ENCODE data around the gene DAZL. TPM values are rescaled to one million over a fixed set of nuclear protein-coding genes. Genes with fewer than 3 reads are reported as not detected.
A peak's percentile ranks its signal among the peaks of the same experiment; 100 is the strongest.

The DAZL gene
- polyA plus RNA-seq, 1 donor from 2014 or later = not detected

DNA sequence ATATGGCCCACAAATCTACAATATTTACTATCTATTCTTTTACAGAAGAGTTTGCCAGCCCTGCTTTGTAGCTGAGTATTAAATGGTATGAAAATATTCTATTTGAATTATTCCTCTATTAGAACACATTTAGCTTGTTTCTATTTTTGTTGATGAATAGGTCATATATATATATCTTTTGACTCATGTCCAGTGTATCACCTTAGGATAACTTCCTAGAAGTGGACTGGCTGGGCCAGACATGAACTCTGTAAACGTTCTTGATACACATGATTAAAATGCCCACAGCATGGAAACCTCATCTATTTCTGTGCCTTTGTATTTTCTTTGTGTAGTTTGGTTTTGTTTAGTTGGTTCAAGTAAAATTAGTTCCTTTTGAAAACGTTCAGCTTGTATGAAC, 37.1 kb downstream of the DAZL start:
- peaks cover 6% of the 10 kb centered on the region for H3K27me3 Mint-ChIP-seq
- H3K27ac Mint-ChIP-seq = no peak overlapping the region
- peaks cover 0 to 6% (median 2%) of the 10 kb centered on the region in 3 donors for H3K9me3 Mint-ChIP-seq
- H3K4me3 Mint-ChIP-seq = no peak overlapping the region
- no peaks in the 10 kb centered on the region for H3K4me1 Mint-ChIP-seq
- H3K36me3 Mint-ChIP-seq = no peaks in the 10 kb centered on the region

DNA sequence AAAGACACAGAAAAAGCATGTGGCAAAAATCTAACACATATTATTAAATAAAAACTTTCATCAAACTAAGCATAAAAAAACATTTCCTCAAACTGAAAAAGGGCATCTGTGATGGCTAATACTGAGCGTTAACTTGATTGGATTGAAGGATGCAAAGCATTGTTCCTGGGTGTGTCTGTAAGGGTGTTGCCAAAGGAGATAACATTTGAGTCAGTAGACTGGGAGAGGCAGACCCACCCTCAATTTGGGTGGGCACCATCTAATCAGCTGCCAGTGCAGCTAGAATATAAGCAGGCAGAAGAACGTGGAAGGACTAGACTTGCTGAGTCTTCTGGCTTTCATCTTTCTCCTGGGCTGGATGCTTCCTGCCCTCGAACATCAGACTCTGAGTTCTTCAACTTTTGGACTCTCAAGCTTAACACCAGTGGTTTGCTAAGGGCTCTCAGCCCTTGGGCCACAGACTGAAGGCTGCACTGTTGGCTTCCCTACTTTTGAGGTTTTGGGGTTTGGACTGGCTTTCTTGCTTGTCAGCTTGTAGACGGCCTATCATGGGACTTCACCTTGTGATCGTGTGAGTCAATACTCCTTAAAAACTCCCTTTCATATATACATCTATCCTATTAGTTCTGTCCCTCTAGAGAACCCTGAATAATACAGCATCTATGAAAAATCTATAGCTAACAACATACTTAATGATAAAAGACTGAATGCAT, 45.4 kb downstream of the DAZL start:
- Mint-ChIP-seq H3K36me3 (no peaks in the 10 kb centered on the region), H3K27me3 (no peaks in the 10 kb centered on the region), H3K4me1 (no peaks in the 10 kb centered on the region), H3K9me3 (peaks cover 0 to 6% (median 2%) of the 10 kb centered on the region in 3 donors), H3K4me3 (no peak overlapping the region), H3K27ac (no peak overlapping the region)

DNA sequence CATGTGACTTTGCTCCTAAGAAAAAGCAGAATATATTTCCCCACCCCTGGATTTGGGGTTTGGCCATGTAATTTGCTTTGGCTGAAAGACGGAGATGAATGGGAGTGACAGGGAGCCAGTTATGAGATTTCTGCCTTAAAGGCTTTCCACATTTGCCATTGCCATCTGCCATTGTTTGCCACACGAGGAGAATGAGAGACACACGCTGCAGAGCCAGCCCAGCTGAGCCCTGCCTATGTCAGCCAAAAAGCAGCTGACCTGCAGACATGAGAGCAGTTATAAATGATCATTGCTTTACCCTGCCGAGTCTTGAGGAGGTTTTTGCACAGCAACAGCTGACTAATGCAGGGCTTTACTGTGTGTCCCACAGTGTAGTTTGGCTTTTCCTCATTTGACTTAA, 51.1 kb downstream of the DAZL start:
- H3K4me1 Mint-ChIP-seq = no peaks in the 10 kb centered on the region
- H3K27ac Mint-ChIP-seq = no peak overlapping the region
- no peaks in the 10 kb centered on the region for H3K36me3 Mint-ChIP-seq
- no peak overlapping the region for H3K4me3 Mint-ChIP-seq
- H3K27me3 Mint-ChIP-seq = peaks cover 6% of the 10 kb centered on the region
- peaks cover 0 to 2% (median 0%) of the 10 kb centered on the region in 3 donors for H3K9me3 Mint-ChIP-seq

DNA sequence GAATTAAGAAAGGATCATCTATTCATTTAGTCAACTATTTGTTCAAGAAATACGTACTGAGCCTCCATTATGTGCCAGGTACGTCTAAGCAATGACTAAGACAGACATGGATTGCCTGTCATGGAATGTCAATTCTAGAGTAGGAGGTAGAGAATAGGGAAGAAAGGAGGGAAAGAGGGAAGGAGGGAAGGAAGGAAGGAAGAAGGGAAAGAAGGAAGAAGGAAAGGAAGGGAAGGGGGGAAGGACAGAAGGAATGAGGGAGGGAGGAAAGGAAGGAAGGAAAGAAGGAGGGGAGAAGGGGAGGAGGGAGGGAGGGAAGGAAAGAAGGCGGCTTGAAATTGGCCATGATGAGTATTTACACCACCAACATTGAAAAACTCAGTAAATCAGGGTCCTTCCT, 52.5 kb downstream of the DAZL start:
- Mint-ChIP-seq H3K27ac (no peak overlapping the region), H3K4me1 (no peaks in the 10 kb centered on the region), H3K9me3 (peaks cover 0 to 2% (median 0%) of the 10 kb centered on the region in 3 donors), H3K4me3 (no peak overlapping the region), H3K36me3 (peaks cover 1% of the 10 kb centered on the region), H3K27me3 (peaks cover 6% of the 10 kb centered on the region)

DNA sequence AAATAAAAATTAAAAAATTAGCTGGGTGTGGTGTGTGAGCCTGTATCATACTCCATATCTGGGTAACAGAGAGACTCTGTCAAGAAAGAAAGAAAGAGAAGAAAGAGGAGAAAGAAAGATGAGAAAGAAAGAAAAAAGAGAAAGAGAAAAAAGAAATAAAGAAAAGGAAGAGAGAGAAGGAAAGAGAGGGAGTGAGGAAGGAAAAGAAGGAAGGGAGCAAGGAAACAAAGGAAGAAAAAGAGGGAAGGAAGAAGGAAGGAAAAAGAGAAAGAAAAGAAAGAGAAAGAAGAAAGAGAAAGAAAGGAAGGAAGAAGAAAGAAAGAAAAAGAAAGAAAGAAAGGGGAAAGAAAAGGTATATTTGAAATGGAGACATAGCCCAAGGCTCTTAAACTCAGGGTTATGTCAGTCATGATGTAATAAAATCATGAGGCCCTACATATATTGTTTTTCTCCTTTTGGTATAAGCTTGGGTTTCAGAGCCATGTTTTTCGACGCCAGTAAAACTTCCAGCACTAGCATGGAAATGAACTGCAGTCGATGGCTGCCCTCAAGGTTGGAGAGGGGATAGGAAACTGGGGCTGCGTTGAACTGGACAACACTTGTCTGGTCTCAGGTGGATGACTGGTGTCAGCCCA, 53.8 kb downstream of the DAZL start:
- Mint-ChIP-seq H3K4me1 (peaks cover 0 to 2% (median 0%) of the 10 kb centered on the region in 3 donors), H3K9me3 (peaks cover 0 to 4% (median 0%) of the 10 kb centered on the region in 3 donors), H3K4me3 (no peak overlapping the region), H3K27ac (peak overlapping the region in 1 of 3 donors; percentile 51), H3K27me3 (peaks cover 6% of the 10 kb centered on the region), H3K36me3 (peaks cover 1% of the 10 kb centered on the region)

DNA sequence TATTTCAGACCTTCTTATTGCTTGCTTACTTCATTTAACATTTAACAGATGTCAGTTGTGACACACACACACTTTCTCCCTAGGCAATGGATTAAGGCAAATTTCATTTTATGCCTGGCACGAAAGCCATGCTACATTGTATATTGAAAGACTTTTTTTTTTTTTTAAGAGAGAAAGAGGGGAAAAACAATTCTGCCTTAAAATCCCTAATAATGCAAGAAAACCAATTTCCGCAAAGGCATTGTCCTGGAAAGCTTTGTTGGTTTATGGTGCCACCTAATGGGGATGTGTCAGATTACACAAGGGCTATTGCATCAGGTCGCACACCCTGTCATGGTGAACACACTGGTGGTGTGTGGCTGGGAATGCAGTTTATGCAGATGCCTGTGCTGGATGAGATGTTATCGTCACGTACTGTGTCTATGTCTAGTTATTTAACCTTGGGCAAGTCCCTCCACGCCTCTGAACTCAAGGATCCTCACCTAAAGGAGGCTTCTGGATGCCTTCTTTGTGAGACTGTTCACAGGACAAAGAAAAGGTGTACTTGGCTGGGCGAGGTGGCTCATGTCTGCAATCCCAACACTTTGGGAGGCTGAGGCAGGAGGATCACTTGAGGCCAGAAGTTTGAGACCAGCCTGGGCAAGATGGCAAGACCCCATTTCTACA, 54.4 kb downstream of the DAZL start:
- peaks cover 0 to 4% (median 0%) of the 10 kb centered on the region in 3 donors for H3K9me3 Mint-ChIP-seq
- H3K27me3 Mint-ChIP-seq = peaks cover 6% of the 10 kb centered on the region
- H3K36me3 Mint-ChIP-seq = peaks cover 1% of the 10 kb centered on the region
- H3K27ac Mint-ChIP-seq = peak overlapping the region in 1 of 3 donors; percentile 51
- no peak overlapping the region for H3K4me3 Mint-ChIP-seq
- H3K4me1 Mint-ChIP-seq = peaks cover 0 to 2% (median 0%) of the 10 kb centered on the region in 3 donors

DNA sequence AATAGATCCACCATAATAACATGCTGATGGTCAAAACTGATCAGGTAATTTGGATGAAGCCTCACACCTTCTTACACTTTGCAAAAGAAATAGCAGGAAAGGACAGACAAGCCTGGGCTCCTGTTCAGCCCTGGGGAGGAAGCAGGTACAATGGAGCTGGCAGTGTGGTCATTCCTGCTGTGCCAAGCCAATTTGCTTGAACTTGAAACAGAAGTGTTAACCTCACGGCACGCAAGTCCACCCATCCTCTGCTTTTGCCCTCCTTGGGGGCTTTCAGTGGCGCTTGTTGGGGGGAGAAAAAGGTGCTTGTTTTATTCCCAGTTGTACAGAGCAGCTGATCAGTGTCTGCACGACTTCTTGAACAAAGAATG, 54.9 kb downstream of the DAZL start:
- H3K27ac Mint-ChIP-seq = no peak overlapping the region
- peaks cover 1% of the 10 kb centered on the region for H3K36me3 Mint-ChIP-seq
- peaks cover 0 to 2% (median 0%) of the 10 kb centered on the region in 3 donors for H3K4me1 Mint-ChIP-seq
- no peak overlapping the region for H3K4me3 Mint-ChIP-seq
- peaks cover 6% of the 10 kb centered on the region for H3K27me3 Mint-ChIP-seq
- H3K9me3 Mint-ChIP-seq = peaks cover 0 to 4% (median 0%) of the 10 kb centered on the region in 3 donors

DNA sequence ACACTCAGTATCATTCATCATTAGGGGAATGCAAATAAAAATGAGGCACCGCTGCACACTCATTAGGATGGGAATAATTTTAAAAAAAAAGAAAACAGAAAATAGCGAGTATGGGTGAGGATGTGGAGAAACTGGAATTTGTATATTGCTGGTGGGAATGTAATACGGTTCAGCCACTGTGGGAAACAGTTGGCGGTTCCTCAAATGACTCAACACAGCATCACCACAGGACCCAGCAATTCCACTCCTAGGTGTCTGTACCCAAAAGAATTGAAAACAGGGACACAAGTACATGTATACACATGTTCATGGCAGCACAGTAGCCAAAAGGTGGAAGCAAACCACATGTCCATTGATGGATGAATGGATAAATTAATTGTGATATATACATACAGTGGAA, 56.5 kb downstream of the DAZL start:
- peaks cover 0 to 2% (median 0%) of the 10 kb centered on the region in 3 donors for H3K4me1 Mint-ChIP-seq
- H3K27ac Mint-ChIP-seq = no peak overlapping the region
- H3K9me3 Mint-ChIP-seq = peaks cover 0 to 4% (median 0%) of the 10 kb centered on the region in 3 donors
- no peak overlapping the region for H3K4me3 Mint-ChIP-seq
- peaks cover 5% of the 10 kb centered on the region for H3K27me3 Mint-ChIP-seq
- H3K36me3 Mint-ChIP-seq = peaks cover 1% of the 10 kb centered on the region

DNA sequence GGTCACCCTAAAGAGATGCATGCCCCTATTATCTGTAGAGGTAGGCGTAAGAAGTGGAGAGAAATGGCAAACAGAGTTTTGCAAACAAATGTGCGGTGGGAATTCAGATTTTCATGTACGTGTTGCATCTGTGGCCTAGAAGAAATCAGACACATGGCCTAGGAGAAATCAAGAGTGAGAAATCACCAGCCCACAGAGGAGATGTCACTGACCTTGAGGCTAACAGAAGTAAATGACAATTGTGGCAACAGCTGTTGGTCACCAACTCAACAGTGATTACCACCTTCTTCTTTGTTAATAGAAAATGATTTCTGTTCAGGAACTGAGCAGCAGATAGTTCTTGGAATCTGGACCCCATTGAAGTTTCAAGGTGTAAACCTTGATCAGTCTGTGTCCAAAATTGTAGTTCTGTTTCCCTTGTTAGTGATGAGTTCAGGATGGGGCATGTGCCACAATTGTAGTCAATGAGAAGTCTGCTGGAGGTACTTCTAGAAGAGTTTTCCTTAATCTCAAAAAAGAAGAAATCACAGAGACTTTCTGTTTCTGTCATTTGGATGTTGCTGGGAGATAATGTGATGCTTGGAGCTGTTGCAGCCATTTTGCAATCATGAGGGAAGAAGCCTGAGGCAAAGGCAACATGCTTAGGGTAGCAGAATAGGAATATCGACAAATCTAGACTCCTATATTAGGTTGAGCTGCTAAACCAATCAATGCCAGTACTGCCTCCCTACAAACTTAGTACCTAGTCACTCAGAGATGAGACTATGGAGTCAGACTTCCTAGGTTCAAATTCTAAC, 57.5 kb downstream of the DAZL start:
- Mint-ChIP-seq H3K4me1 (peaks cover 0 to 2% (median 0%) of the 10 kb centered on the region in 3 donors), H3K4me3 (no peak overlapping the region), H3K27me3 (peaks cover 5% of the 10 kb centered on the region), H3K27ac (no peak overlapping the region), H3K9me3 (peaks cover 0 to 2% (median 0%) of the 10 kb centered on the region in 3 donors), H3K36me3 (peaks cover 1% of the 10 kb centered on the region)

DNA sequence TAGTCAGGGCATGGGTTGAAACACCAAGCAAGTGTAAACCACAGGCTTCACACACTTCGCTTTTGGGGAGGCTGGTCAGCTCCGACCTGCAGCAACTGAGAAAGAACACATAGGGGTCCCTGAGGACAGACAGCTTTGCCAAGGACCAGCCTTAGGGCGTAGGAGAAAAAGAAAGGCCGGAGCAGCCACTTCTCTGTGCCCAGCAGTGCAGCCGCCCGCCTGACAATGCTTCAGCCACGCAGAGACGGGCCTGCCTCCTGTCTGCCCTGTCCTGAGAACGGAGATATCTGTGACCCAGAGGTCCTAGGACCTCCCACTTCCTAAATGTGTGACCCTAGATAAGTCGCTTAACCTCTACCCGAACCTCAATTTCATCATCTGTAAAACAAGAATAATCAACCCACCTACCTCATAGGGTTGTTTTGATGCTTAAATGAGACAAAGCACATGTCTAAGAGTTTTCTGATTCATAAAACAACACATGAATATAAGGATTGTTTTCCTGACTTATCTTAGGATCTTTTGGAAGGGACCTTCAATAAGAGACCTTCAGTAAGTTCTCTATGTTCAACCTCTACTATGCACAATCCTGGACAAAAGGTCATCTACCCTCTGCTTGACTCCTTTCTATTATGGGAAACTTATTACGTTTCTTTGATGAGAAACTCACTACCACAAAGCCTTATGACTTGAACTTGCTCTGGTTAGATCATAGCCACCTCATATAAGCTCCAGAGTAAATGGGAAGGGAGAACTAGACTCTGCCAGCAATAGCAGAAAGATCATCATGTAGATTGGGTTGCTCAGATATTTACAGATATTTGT, 58.8 kb downstream of the DAZL start:
- Mint-ChIP-seq H3K36me3 (peaks cover 1% of the 10 kb centered on the region), H3K4me1 (peaks cover 0 to 2% (median 0%) of the 10 kb centered on the region in 3 donors), H3K9me3 (peaks cover 0 to 2% (median 0%) of the 10 kb centered on the region in 3 donors), H3K27ac (peak overlapping the region in 1 of 3 donors; percentile 25), H3K4me3 (no peak overlapping the region), H3K27me3 (peaks cover 3% of the 10 kb centered on the region)

DNA sequence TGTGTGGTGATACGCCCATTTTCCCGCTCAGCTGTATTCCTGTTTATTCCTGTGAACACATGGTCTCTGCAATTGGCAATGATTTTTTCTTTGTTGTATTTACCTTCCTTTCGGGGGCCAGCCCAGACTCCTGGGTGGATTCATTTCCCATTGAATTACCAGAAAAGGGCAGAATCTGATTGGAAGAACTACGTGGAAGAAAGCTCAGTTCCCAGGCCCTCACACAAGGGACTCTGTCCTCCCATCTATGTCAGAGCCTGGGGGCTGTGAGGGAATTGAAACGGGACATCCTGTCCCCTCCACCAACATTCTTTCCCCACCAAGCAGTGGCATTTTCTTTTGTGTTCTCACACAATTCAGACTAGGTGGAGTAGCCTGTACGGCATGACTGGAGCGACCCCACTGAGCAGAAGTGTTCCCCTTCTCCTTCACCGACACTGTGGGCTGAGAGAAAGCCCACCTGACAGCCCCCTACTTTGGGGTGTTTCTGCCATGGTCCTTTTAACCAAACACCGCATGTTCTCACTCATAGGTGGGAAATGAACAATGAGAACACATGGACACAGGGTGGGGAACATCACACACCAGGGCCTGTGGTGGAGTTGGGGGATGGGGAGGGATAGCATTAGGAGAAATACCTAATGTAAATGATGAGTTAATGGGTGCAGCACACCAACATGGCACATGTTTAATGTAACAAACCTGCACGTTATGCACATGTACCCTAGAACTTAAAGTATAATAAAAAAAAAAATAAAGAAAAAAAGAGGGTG, 59.6 kb downstream of the DAZL start:
- H3K4me1 Mint-ChIP-seq = peaks cover 0 to 2% (median 0%) of the 10 kb centered on the region in 3 donors
- H3K4me3 Mint-ChIP-seq = no peak overlapping the region
- no peak overlapping the region for H3K27ac Mint-ChIP-seq
- peaks cover 0 to 2% (median 0%) of the 10 kb centered on the region in 3 donors for H3K9me3 Mint-ChIP-seq
- H3K36me3 Mint-ChIP-seq = peaks cover 1% of the 10 kb centered on the region
- H3K27me3 Mint-ChIP-seq = peaks cover 1% of the 10 kb centered on the region

DNA sequence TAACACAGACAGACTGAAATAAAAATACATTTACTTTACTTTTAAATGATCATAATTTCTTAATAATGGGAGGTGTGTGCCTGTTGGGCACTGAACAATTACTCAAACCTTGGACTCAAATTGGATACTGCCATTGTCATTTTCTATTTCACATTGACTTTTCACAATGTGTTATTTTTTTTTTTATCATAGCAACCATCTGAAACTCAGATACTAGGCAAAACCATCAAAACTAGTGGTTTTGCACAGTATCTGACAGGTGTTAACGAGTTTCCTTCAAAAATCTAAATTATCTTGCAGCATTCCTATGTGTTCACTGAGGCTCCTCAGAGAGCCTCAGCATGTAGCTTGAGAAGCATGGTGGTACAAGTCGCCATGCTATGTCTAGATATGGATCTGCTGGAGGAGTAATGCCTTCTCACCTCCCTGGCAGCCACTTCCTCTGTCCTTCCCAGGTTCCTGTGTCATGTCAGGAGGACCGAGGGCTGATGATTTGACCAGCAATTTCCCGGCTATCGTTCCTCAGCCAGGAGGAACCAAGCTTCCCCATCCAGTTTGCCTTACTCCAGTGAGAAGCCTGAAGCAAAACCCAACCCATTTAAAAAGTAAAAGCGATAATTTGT, 61.9 kb downstream of the DAZL start:
- Mint-ChIP-seq H3K36me3 (peaks cover 1% of the 10 kb centered on the region), H3K27me3 (peaks cover 12% of the 10 kb centered on the region), H3K27ac (no peak overlapping the region), H3K4me1 (peaks cover 0 to 2% (median 0%) of the 10 kb centered on the region in 3 donors), H3K4me3 (no peak overlapping the region), H3K9me3 (peaks cover 0 to 2% (median 0%) of the 10 kb centered on the region in 3 donors)

DNA sequence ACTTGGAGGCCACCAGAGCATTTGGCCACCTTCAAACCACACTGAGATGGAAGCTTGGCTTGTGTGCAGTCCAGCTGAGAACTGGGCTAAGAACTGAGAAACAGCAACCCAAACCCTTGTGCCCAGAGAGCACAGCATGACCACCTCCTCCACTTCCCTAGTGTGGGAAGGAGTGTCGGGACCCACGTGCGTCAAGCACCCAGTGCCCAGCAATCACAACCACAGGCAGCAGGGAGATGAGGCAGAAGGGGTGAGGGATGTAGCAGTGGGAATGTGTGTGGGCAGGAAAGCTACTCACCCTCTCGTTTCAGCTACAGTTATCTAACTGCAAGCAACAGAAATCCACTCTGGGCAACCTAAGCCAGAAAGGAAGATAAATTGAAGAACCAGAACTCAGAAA, 66.7 kb downstream of the DAZL start:
- Mint-ChIP-seq H3K27ac (no peak overlapping the region), H3K4me1 (no peaks in the 10 kb centered on the region), H3K9me3 (no peaks in the 10 kb centered on the region), H3K4me3 (no peak overlapping the region), H3K36me3 (no peaks in the 10 kb centered on the region), H3K27me3 (peaks cover 20% of the 10 kb centered on the region)

Measured in IgD-negative memory B cell (primary cell).